GM13976 (cell line): ENCODE data around the gene ARTN.

ENCODE experiments used
- DNase-seq: peaks from one replicate; pipeline ENCODE4 v3.0.0; 2012; ENCODE audit warnings: low spot score
- in situ Hi-C: fragments of 300-500 bp; cut with MboI; formaldehyde crosslinking; loops from one replicate; pipeline ENCODE4 v1.12.0; 2022; ENCODE audit warnings: low sequenced_read_pairs, mixed read lengths, inconsistent platforms; ENCODE audit not compliant: unreplicated experiment
- TF ChIP-seq, protein P1 (sequence below): IDR thresholded peaks from 2 replicates; pipeline ENCODE4 v1.5.1; 2012; ENCODE audit warnings: borderline replicate concordance, mild to moderate bottlenecking; ENCODE audit not compliant: insufficient read depth; ENCODE audit errors: extremely low read depth, missing control alignments, control extremely low read depth

ARTN gene

DNA sequence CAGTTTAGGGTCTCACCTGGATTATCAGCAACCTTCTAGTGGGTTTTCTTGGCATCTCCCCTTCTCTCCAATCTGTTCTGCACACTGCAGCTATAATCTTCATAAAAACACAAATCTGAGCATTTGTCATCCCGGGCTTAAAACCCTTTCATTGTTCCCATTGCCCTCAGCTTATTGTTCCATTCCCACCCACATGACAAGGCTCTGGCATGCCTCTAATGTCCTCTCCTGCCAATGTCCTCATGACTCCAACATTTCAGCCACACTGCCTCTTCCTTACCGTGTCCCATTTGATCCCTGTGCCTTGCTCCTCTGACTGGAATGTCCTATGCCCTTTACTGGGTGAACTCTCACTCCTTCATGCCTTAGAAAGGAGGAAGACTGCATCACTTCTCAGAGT is 28.7 kb downstream of the ARTN start:
- DNase-seq: no peak
- TF ChIP-seq, protein P1, sequence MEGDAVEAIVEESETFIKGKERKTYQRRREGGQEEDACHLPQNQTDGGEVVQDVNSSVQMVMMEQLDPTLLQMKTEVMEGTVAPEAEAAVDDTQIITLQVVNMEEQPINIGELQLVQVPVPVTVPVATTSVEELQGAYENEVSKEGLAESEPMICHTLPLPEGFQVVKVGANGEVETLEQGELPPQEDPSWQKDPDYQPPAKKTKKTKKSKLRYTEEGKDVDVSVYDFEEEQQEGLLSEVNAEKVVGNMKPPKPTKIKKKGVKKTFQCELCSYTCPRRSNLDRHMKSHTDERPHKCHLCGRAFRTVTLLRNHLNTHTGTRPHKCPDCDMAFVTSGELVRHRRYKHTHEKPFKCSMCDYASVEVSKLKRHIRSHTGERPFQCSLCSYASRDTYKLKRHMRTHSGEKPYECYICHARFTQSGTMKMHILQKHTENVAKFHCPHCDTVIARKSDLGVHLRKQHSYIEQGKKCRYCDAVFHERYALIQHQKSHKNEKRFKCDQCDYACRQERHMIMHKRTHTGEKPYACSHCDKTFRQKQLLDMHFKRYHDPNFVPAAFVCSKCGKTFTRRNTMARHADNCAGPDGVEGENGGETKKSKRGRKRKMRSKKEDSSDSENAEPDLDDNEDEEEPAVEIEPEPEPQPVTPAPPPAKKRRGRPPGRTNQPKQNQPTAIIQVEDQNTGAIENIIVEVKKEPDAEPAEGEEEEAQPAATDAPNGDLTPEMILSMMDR: no peak
- in situ Hi-C loops: no loop called here

DNA sequence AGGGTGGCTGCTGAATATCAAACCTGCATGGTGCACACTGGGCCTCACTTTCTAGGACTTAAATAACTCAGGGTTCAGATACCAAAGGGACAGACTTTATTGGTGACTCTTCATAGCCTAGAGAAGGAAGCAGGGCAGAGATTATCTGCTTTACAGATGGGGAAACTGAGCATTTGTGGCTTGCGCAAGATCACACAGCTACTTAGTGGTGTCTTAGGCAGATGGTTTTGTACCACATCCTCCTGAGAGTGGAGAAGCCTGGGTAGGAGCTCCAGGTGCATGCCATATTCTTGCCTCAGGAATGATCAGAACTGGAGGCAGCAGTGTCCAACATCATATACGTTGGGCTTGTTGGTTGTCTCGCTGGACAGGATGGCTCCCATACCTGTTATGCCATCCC is 29.4 kb downstream of the ARTN start:
- no peak for DNase-seq
- TF ChIP-seq, protein P1: no peak
- in situ Hi-C loops: no loop called here

DNA sequence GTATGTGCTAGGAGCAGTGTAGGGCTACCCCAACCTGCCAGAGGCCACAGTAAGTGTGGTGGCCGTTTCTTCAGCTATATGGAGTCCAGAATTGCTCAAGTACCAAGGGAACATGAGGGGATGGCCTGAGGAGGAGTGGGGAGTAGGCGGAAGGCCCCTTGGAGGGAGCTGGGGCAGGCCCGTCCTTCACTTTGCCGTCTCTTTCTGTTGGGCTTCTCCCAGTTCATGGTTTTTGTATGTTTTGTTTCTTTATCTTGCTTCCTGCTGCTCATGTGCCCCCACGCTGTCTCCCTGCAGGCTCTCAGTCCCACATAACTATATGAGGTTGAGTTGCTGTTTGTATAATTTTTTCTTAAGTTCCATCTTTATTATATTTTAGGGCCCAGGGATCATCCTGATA is 30.3 kb downstream of the ARTN start:
- in situ Hi-C loops: no loop called here
- no peak for DNase-seq
- TF ChIP-seq, protein P1: no peak

DNA sequence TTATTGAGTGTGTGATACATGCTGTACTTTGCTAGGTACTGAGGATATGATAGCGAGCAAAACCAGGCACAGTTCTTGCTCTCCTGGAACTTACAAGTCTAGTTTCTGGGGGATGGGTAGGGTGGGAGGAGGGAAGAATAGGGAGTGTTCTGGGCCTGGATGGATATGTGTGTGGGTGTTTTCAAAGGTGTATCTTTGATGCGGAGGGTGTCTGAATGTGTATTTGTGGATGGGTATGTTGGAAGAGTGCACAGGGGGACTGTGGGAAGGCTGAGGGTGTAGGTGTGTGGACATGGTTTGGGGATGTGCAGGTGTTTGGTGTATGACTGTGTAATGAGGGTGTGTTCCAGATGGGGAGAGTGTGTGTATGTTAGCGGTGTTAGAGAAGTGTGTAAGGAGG is 31.7 kb downstream of the ARTN start:
- TF ChIP-seq, protein P1: no peak
- no peak for DNase-seq
- in situ Hi-C loops: no loop called here

DNA sequence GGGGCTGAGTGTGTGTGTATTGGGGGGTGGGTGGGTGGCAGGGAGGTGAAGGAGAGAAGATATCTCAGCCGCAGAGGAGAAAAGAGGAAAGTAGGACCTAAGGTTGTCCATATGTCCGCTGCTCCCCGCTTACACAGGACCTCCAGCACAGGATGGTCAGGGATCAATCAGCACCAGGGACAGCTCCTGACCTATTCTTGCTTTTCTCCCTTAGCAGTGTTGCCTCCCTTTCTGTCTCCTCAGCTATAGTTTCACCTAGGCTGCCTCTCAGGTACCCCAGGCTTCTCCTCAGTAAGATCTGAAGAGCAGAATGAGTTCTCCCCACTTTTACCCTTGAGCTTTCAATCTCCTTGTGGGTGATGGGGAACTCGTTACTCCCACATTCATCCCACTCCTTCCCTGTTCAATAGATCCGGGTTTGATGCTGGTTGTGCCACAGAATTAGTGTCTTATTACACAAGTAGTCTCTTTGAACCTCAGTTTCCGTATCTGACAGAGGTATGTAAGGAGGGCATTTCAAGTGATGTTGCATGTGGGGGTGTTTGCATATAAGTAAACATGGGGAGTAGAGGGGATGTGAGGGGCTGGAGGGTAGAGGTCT is 34.8 kb downstream of the ARTN start:
- in situ Hi-C loops: no loop called here
- TF ChIP-seq, protein P1: no peak
- DNase-seq: peak; percentile 58

DNA sequence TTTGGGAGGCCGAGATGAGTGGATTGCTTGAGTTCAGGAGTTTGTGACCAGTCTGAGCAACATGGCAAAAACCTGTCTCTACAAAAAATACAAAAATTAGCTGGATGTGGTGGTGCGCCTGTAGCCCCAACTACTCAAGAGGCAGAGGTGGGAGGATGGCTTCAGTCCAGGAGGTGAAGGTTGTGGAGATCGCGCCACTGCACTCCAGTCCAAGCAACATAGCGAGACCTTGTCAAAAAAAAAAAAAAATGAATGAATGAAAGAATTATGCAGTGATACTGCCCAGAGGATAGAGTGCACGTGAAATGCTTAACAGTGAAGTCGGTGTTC is 35.8 kb downstream of the ARTN start:
- TF ChIP-seq, protein P1: no peak
- DNase-seq: no peak
- in situ Hi-C loops: no loop called here

DNA sequence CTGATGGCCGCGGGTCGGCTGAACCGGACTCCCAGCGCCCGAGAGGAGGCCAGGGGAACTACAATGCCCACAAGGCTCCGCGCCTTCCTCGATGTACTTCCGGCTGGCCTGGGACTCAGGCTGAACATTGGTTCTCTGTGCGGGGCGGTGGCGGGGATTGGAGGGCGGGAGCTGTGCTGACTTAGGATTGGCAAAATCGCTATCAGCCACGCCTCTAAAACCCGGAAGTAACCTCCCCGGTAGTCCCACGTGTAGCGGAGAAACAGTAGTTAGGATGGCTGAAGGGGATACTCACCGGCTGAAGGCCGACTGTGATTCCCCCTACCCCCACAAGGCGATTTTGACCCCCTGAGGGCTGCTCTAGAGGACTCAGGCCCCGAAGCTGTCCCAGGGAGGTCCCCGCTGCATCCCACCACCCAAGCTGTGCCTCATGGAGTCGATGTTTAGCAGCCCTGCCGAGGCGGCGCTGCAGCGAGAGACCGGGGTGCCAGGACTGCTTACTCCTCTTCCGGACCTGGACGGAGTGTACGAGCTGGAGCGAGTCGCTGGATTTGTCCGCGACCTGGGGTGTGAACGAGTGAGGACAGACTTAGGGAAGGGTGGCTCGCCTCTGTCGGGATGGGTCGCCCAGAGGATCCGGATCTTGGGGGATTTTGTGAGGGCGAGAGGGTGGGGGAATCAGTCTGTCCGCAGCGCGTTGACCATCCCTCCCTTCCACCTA is 36.3 kb downstream of the ARTN start, which contains the start of gene DPH2:
Gene DPH2, plus strand, starts transcription at position 265 of the 721 bp plus-strand sequence. Its CDS starts 166 bp downstream, at position 431.
- TF ChIP-seq, protein P1: no peak
- DNase-seq: peak; percentile 99
- in situ Hi-C loops: no loop called here
